ENCODE results near the gene GABRB3.

- no peak for TF ChIP-seq CTCF (IDR thresholded peaks at IDR 0.05; ENCODE audit: poor library complexity, severe bottlenecking)
- no peak for TF ChIP-seq TAF1 (IDR thresholded peaks at IDR 0.05; ENCODE audit: low read depth)
- no peak for TF ChIP-seq RAD21 (conservative IDR thresholded peaks at IDR 0.05)
- TF ChIP-seq EP300 (conservative IDR thresholded peaks at IDR 0.05; ENCODE audit: poor library complexity, severe bottlenecking) = no peak
- no peak for TF ChIP-seq EZH2 (IDR thresholded peaks at IDR 0.05; ENCODE audit: borderline replicate concordance, insufficient read depth, low read length, poor library complexity, severe bottlenecking)
- no peak for TF ChIP-seq POLR2AphosphoS5 (IDR thresholded peaks at IDR 0.05)
Measured at GRCh38 chr15:26562336-26562735, 210.5 kb downstream of the GABRB3 start.
